ENCODE measurements around the gene FOXN3. TPM values are rescaled to one million over a fixed set of nuclear protein-coding genes. Genes with fewer than 3 reads are reported as not detected.

The FOXN3 gene
- total RNA-seq, 2 donors from 2014 or later: 116 to 117 TPM

GRCh38 chr14:89339158-89339557 lies 77.9 kb downstream of the FOXN3 start:
- peaks cover 25% of the 10 kb centered on the region for H3K4me1 Mint-ChIP-seq
- ATAC-seq (no peak), DNase-seq (no peak)
- no peaks in the 10 kb centered on the region for H3K27me3 Mint-ChIP-seq
- no peak overlapping the region for H3K4me3 Mint-ChIP-seq
- no peak overlapping the region for H3K27ac Mint-ChIP-seq
- H3K9me3 ChIP-seq (ENCODE audit: control insufficient read depth, low read length, poor library complexity, severe bottlenecking): no peaks in the 10 kb centered on the region
- peaks cover 5% of the 10 kb centered on the region for H3K36me3 Mint-ChIP-seq (ENCODE audit: low read depth)

- peak overlapping the region; percentile 67 for H3K27ac Mint-ChIP-seq
- DNase-seq: no peak
- H3K4me1 Mint-ChIP-seq: peaks cover 29% of the 10 kb centered on the region
- H3K36me3 Mint-ChIP-seq (ENCODE audit: low read depth): peaks cover 6% of the 10 kb centered on the region
- no peaks in the 10 kb centered on the region for H3K9me3 ChIP-seq (ENCODE audit: control insufficient read depth, low read length, poor library complexity, severe bottlenecking)
- ATAC-seq: no peak
- H3K4me3 Mint-ChIP-seq: no peak overlapping the region
- H3K27me3 Mint-ChIP-seq: no peaks in the 10 kb centered on the region
Measured at GRCh38 chr14:89336338-89336737, 80.7 kb downstream of the FOXN3 start.

DNA sequence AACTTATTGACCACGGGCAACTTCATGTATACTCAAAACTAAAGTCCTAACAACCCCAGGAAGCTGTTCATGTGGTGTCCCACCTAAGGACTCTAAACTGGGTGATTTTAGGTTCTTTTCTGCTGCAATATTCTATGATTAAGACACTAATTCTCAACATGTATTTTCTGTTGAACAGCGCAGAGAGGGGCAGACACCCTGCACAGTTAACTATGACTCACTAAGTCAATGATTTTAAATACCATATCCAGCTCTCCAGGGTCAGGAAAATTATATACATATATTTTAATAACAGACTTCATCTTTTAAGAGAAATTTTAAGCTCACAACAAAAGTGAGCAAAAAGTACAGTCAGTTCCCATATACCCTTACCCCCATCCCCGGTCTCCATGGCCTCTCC lies 85.0 kb downstream of the FOXN3 start:
- no peak overlapping the region for H3K27ac Mint-ChIP-seq
- no peaks in the 10 kb centered on the region for H3K27me3 Mint-ChIP-seq
- no peak overlapping the region for H3K4me3 Mint-ChIP-seq
- DNase-seq: no peak
- no peaks in the 10 kb centered on the region for H3K9me3 ChIP-seq (ENCODE audit: control insufficient read depth, low read length, poor library complexity, severe bottlenecking)
- H3K4me1 Mint-ChIP-seq: peaks cover 27% of the 10 kb centered on the region
- ATAC-seq: no peak
- peaks cover 7% of the 10 kb centered on the region for H3K36me3 Mint-ChIP-seq (ENCODE audit: low read depth)

GRCh38 chr14:89331398-89331797 lies 85.6 kb downstream of the FOXN3 start:
- H3K4me1 Mint-ChIP-seq: peaks cover 30% of the 10 kb centered on the region
- H3K27ac Mint-ChIP-seq: no peak overlapping the region
- ATAC-seq: no peak
- no peaks in the 10 kb centered on the region for H3K27me3 Mint-ChIP-seq
- H3K9me3 ChIP-seq (ENCODE audit: control insufficient read depth, low read length, poor library complexity, severe bottlenecking): no peaks in the 10 kb centered on the region
- H3K4me3 Mint-ChIP-seq: no peak overlapping the region
- peaks cover 8% of the 10 kb centered on the region for H3K36me3 Mint-ChIP-seq (ENCODE audit: low read depth)
- no peak for DNase-seq

DNA sequence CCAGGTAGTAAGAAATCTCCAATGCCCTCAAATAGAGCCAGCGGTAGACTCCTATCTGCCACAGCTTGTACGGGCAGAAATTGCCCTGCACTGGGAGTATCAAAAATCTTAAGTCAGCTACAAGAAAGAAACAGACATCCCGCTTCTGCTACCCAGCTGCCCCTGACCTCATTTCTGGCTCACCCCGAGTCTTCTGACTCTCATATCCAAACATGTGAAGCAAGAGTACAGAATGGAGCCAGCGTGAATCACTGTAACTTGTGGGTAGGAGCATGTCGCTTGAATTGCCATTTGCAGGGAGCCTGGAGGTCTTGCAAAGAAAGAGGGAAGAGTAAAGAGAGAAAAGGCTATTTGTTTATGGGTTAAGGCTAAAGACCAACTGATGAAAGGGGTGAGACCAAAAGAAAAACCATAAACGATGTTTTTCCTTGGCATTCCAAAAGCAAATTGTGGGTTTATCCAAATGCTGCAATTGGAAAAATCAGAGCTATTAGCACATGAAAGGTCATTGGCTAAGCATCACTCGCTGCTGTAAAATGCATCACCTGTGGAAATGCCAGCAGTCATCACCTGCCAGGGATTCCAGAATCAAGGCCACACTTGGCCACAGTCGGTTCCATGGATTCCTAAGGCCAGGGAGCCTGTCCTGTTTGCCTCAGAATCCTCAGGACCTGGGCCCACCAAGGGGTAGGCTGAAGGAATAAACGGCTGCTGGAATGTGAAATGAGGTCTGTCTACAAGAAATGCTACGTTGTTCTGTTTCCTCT lies 86.6 kb downstream of the FOXN3 start:
- H3K27me3 Mint-ChIP-seq: no peaks in the 10 kb centered on the region
- ATAC-seq (no peak), DNase-seq (no peak)
- H3K4me3 Mint-ChIP-seq: peak overlapping the region; percentile 9
- peak overlapping the region; percentile 83 for H3K27ac Mint-ChIP-seq
- H3K4me1 Mint-ChIP-seq: peaks cover 35% of the 10 kb centered on the region
- H3K36me3 Mint-ChIP-seq (ENCODE audit: low read depth): peaks cover 8% of the 10 kb centered on the region
- H3K9me3 ChIP-seq (ENCODE audit: control insufficient read depth, low read length, poor library complexity, severe bottlenecking): no peaks in the 10 kb centered on the region

- no peak for ATAC-seq
- no peak for DNase-seq
- Mint-ChIP-seq H3K27ac (no peak overlapping the region), H3K4me1 (peaks cover 48% of the 10 kb centered on the region), H3K4me3 (no peak overlapping the region), H3K27me3 (no peaks in the 10 kb centered on the region), H3K36me3 (ENCODE audit: low read depth) (peaks cover 5% of the 10 kb centered on the region)
- no peaks in the 10 kb centered on the region for H3K9me3 ChIP-seq (ENCODE audit: control insufficient read depth, low read length, poor library complexity, severe bottlenecking)
Measured at GRCh38 chr14:89327771-89328212, 89.2 kb downstream of the FOXN3 start.

DNA sequence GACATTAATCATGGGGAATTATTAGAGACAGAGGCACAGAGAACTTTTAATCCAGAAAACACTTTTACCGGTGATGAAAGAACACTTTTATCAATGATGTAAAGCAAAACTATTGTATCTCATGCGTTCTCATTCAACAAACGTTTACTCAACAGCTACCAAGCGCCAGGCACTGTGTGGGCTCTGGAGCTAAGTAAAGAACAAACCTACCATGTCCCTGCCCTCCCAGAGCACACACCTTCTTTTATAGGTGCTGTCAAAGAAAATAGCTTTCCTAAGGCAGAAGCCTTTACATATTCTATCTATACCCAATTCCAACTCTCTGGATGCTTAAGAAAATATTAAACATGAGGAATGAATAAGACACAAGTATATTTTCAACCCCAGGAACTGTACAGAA lies 91.1 kb downstream of the FOXN3 start:
- ATAC-seq (no peak), DNase-seq (no peak)
- Mint-ChIP-seq H3K27ac (no peak overlapping the region), H3K27me3 (no peaks in the 10 kb centered on the region), H3K4me3 (no peak overlapping the region), H3K36me3 (ENCODE audit: low read depth) (peaks cover 5% of the 10 kb centered on the region), H3K4me1 (peaks cover 45% of the 10 kb centered on the region)
- no peaks in the 10 kb centered on the region for H3K9me3 ChIP-seq (ENCODE audit: control insufficient read depth, low read length, poor library complexity, severe bottlenecking)

DNA sequence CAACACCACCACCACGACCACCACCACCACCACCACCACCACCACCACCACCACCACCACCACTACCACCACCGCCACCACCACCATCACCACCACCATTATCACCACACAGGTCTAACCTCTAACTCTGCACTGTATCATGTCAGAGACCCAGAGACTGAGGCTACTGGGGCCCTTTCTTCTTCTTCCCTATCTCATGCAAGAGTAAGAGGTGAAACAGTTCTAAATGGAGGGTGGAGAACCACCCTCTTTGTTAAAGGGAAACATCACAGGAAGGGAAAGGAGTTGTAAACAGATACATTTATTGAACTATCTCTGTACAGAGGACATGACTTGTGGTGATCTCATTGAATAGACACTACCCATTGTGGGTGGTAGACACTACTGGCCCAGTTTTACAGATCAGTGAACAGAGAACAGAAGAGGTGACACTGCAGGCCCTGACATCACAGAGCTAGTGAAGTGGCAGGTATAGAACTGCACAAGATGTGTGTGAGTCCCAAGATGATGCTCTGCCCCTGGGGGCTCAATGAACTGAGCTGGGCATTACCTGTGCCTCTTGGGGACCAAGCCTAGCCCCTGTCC lies 91.6 kb downstream of the FOXN3 start:
- H3K9me3 ChIP-seq (ENCODE audit: control insufficient read depth, low read length, poor library complexity, severe bottlenecking): no peaks in the 10 kb centered on the region
- no peaks in the 10 kb centered on the region for H3K27me3 Mint-ChIP-seq
- H3K4me3 Mint-ChIP-seq: no peak overlapping the region
- peaks cover 5% of the 10 kb centered on the region for H3K36me3 Mint-ChIP-seq (ENCODE audit: low read depth)
- peaks cover 43% of the 10 kb centered on the region for H3K4me1 Mint-ChIP-seq
- DNase-seq (no peak), ATAC-seq (no peak)
- H3K27ac Mint-ChIP-seq: no peak overlapping the region

DNA sequence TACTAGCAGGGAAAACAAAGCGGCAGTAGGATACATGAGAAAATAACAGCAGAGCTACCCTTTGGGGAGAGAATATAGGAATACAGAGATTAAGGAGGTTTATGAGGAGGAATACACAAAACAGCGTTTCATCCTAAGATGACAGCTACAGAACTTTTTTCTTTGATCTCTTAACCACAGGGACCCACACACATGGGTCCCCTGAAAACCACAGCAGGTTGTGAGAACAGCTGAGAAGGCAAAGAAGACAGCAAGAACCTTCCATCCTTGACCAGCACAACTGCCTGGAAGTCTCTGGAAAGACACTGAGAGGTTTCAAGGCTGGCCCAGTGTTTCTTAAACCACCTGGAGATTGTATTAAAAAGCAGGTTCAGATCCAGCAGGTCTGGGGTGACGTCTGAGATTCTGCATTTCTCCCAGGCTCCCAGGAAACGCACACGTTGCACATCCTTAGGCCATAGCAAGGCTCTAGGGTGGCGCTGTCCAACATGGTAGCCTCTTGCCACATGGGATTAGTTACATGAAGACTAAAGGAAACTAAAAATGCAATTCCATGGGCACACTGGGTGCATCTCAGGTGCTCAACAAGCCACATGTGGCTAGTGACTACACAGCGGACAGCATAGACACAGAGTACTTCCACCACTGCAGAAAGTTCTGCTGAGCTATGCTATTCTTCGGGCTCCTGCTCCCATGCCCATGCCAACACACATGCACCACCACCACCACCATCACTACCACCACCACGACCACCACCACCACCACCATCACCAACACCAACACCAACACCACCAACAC lies 92.3 kb downstream of the FOXN3 start:
- no peaks in the 10 kb centered on the region for H3K9me3 ChIP-seq (ENCODE audit: control insufficient read depth, low read length, poor library complexity, severe bottlenecking)
- DNase-seq (no peak), ATAC-seq (no peak)
- Mint-ChIP-seq H3K4me1 (peaks cover 39% of the 10 kb centered on the region), H3K4me3 (no peak overlapping the region), H3K27me3 (no peaks in the 10 kb centered on the region), H3K27ac (no peak overlapping the region), H3K36me3 (ENCODE audit: low read depth) (peaks cover 8% of the 10 kb centered on the region)

GRCh38 chr14:89320381-89321000 lies 96.5 kb downstream of the FOXN3 start:
- no peak for ATAC-seq
- H3K27me3 Mint-ChIP-seq: no peaks in the 10 kb centered on the region
- DNase-seq: no peak
- peaks cover 24% of the 10 kb centered on the region for H3K4me1 Mint-ChIP-seq
- H3K36me3 Mint-ChIP-seq (ENCODE audit: low read depth): peaks cover 3% of the 10 kb centered on the region
- no peaks in the 10 kb centered on the region for H3K9me3 ChIP-seq (ENCODE audit: control insufficient read depth, low read length, poor library complexity, severe bottlenecking)
- no peak overlapping the region for H3K27ac Mint-ChIP-seq
- no peak overlapping the region for H3K4me3 Mint-ChIP-seq

DNA sequence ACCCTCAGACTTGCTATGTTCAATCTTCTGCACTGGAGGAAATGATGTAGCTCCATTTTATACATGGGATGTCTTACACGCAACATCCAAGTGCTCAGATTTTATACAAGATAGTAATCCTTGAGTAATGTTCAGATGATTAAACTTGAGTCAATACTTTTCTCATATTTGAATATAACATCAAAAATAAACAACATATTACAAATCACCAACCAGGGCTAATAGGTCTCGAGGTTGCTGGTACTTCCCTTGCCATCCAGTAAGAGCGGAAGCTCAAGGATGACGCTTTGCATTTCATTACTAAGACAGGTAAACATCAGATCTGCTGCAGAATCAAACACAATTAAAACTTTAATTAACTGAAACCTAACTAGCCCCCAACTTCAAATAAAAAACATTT lies 97.3 kb downstream of the FOXN3 start:
- no peak overlapping the region for H3K4me3 Mint-ChIP-seq
- peaks cover 24% of the 10 kb centered on the region for H3K4me1 Mint-ChIP-seq
- no peaks in the 10 kb centered on the region for H3K27me3 Mint-ChIP-seq
- ATAC-seq: no peak
- no peak for DNase-seq
- H3K27ac Mint-ChIP-seq: no peak overlapping the region
- no peaks in the 10 kb centered on the region for H3K9me3 ChIP-seq (ENCODE audit: control insufficient read depth, low read length, poor library complexity, severe bottlenecking)
- peaks cover 3% of the 10 kb centered on the region for H3K36me3 Mint-ChIP-seq (ENCODE audit: low read depth)

DNA sequence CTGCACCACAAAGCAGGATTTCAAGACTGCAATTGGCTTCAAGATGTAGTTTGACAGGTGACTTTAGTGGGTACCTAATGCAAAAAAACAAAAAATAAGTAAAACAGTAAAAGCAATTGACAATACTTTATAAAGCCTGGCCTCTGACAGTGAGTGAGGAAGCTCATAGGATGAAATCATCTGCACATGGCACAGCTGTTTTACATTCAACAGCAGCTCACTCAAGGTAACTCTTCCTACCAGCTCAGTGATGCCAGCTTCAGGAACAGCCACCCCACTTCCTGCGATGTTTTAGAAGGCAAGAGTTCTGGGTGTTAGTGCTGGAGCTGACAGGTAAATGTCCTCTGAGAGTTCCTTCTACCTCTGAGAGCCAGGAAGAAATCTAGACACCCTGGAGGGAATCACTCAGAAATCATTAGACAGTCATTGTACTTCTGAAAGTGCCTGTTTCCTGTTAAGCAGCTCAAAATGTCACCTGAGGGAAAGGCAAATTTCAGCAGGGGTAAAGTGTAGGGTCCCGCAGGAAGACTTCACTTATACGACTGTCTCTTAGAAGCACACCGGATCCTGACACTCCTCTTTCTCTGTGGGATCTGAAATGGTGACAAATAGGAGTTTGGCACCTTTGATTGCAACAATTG lies 99.9 kb downstream of the FOXN3 start:
- no peak overlapping the region for H3K4me3 Mint-ChIP-seq
- peaks cover 9% of the 10 kb centered on the region for H3K4me1 Mint-ChIP-seq
- H3K27me3 Mint-ChIP-seq: no peaks in the 10 kb centered on the region
- no peak for DNase-seq
- no peaks in the 10 kb centered on the region for H3K9me3 ChIP-seq (ENCODE audit: control insufficient read depth, low read length, poor library complexity, severe bottlenecking)
- no peak for ATAC-seq
- peaks cover 3% of the 10 kb centered on the region for H3K36me3 Mint-ChIP-seq (ENCODE audit: low read depth)
- no peak overlapping the region for H3K27ac Mint-ChIP-seq
